HG03354 (cell line): ENCODE measurements around the gene RBM6.
"Not testable (repeated sequence)": the region's sequence is repeated elsewhere in the genome, so short reads cannot be mapped to it uniquely, and the experiment has no call there.

Source experiments
- ATAC-seq: cut with Tn5 transposase; IDR thresholded peaks from one replicate; pipeline ENCODE4 v1.9.1; 2021; ENCODE audit warnings: mild to moderate bottlenecking; ENCODE audit not compliant: unreplicated experiment, poor library complexity, severe bottlenecking

RBM6 gene

DNA sequence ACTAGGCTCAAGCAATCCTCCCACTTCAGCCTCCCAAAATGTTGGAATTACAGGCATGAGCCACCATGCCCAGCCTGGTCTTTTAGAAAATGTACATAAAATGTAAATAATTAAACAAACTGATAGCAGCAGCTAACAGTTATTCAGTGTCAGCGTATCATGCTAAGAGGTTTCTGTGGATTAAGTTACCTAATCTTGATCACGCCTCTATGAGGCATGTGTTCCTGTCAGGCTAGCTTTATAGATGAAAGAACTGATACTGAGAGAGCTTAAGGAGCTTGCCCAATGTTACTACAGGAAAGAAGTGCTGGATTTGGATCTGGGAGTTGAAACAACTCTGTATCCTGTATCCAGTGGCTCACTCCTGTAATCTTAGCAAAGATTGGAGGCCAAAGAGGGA, 25.0 kb upstream of the RBM6 start:
- ATAC-seq, result no peak

GRCh38 chr3:49916686-49917085, 23.3 kb upstream of the RBM6 start:
- ATAC-seq, result no peak

DNA sequence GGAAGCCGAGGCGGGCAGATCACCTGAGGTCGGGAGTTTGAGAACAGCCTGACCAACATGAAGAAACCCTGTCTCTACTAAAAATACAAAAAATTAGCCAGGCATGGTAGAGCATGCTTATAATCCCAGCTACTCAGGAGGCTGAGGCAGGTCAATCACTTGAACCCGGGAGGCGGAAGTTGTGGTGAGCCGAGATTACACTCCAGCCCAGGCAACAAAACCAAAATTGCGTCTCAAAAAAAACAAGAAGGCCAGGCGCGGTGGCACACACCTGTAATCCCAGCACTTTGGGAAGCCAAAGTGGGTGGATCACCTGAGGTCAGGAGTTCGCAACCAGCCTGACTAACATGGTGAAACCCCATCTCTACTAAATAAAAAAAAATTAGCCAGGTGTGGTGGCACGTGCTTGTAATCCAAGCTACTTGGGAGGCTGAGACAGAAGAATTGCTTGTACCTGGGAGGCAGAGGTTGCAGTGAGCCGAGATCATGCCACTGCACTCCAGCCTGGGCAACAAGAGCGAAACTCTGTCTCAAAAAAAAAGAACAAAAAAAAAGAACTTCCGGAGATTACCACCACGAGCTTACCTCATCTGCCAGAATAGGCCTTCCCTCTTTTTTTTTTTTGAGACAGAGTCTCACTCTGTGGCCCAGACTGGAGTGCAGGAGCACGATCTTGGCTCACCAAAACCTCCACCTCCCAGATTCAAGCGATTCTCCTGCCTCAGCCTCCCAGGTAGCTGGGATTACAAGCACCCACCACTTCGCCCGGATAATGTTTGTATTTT, 22.0 kb upstream of the RBM6 start:
- not testable (repeated sequence) for ATAC-seq

- no peak for ATAC-seq
These were observed 15.3 kb upstream of the RBM6 start for GRCh38 chr3:49924683-49925082.

DNA sequence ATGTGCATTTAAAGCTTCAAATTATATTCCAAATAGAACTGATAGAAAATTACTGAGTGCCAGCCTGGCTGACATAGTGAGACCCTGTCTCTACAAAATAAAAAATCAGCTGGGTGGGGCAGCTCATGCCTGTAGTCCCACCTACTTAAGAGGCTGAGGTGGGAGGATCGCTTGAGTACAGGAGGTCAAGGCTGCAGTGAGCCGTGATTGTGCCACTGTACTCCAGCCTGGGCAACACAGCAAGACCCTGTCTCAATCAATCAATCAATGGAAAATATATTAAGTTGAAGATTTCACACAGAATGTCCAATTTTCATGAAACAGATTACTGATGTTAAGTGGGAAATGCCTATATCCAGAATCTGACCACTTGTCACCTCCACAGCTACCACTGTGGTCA, 14.5 kb upstream of the RBM6 start:
- ATAC-seq, result no peak

- no peak for ATAC-seq
These were observed 13.7 kb upstream of the RBM6 start for GRCh38 chr3:49926117-49926728.

DNA sequence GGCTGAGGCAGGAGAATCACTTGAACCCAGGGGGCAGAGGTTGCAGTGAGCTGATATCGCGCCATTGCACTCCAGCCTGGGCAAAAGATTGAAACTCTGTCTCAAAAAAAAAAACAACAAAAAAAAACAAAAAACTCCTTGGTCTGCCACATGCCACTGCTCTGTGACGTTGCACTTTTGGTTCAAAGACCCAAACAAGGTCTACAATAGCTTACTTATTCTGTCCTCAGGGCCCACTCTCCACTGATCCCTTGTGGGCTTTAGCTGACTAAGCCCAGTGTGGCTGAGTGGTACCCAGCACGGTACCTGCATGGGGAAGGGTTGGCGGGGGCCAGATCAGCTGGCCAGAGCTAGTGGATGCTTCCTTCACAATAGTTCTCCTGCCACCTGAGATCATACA, 12.2 kb upstream of the RBM6 start:
- ATAC-seq, result no peak

DNA sequence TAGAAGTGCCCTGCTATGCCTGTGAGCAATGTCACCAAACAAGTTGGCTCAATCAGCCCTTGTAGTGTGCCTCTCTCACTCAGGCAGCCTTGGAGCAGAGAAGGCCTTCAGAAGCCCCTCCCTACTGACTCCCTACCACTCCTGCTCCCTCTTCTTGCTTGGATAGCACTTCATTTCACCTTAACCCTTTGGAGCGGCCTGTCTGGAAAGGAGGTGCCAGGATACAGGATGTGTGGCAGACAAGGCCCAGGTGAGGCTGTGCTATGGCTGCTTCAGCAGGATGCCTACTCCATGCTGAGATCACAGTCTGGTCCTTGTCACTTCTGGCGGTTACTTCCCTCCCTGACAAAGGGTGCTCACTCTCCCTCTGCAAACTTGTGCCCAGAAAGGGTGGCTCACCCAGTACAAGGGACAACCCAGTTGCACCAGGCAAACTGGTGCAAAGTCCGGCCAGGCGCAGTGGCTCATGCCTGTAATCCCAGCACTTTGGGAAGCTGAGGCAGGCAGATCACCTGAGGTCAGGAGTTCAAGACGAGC, 11.4 kb upstream of the RBM6 start:
- no peak for ATAC-seq

DNA sequence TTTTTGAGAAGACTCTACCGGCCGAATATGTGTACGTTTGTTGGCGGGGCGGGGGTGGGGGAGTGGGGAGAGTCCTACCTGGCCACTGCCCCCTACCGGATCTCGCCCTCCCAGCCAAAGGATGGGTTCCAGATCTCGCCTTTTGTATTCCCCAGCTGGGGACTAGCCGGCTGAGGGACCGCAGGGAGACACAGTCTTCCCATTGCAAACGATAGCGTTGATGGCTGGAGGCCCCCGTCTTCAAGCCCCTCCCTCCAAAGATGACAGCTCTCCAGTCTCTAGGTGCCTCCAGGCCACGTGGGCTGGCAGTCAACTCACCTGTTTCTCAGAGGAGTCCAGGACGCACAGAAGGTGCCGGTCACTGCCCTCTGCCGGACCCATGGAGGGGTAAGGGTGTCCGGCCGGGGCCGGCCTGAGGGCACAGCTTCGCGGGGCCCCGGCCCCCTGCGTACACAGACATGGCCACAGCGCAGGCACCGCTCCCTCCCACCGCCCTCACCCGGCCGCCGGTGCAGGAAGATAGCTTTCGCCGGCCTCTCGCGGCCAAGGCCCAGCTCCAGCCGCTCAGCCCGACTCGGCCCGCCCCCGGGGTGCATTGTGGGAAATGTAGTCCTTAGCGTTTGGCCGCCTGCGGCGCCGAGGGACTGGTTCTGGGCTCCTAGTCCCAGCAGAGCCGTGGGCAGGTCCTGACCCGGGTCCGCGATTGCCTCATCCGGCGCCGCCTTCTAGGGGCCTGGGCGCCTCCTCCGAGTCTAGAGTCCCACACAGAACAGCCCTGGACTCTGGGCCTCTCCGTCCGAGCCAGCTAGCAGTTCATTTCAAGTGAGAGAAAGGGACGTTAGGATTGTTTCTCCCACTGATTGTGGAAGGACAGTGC, 10.4 kb upstream of the RBM6 start, which contains the start of gene MON1A:
TSS of gene MON1A (minus strand) at position 521 of the 877 bp plus-strand sequence. CDS start 16,465 bp downstream, outside the sequence.
- ATAC-seq, result peak; percentile 91

GRCh38 chr3:49930168-49930690, 9.7 kb upstream of the RBM6 start:
- no peak for ATAC-seq

GRCh38 chr3:49930922-49931321, 9.0 kb upstream of the RBM6 start:
- ATAC-seq, result no peak

DNA sequence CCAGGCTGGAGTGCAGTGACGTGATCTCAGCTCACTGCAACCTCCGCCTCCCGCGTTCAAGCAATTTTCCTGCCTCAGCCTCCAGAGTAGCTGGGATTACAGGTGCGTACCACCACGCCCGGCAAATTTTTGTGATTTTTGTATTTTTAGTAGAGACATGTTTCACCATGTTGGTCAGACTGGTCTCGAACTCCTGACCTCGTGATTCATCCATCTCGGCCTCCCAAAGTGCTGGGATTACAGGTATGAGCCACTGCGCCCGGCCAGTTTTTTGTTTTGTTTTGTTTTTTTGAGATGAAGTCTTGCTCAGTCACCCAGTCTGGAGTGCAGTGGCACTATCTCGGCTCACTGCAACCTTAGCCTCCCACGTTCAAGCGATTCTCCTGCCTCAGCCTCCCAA, 7.7 kb upstream of the RBM6 start:
- not testable (repeated sequence) for ATAC-seq

DNA sequence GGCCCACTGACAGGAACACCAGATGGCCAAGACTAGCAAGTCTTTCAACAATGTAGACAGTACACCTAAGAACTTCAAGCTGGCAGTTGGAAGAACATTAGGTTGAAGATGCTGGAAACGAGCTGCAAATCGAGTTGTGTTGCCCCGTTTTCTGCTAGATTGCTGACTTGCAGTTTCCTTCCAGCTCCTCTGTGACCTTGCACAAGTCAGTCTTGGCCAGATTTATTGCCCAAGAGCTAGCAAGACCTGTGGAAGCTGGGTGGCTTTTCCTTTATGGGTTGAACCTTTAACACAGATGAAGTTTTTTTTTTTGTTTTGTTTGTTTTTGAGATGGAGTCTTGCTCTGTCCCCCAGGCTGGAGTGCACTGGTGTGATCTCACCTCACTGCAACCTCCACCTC, 2.9 kb upstream of the RBM6 start:
- ATAC-seq, result no peak

GRCh38 chr3:49940667-49941249, 808 bp downstream of the RBM6 start:
- ATAC-seq, result no peak

- no peak for ATAC-seq
These were observed 2.7 kb downstream of the RBM6 start for GRCh38 chr3:49942651-49943050.

DNA sequence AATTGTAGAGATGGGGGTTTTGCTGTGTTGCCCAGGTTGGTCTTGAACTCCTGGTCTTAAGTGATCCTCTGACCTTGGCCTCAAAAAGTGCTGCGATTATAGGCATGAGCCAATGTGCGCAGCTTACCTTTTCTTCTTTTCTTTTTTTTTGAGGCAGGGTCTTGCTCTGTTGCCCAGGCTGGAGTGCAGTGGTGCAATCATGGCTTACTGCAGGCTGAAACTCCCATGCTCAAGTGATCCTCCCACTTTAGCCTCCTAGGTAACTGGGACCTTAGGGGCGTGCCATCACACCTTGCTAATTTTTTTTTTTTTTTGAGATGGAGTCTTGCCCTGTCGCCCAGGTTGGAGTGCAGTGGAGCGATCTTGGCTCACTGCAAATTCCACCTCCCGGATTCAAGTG, 13.0 kb downstream of the RBM6 start:
- no peak for ATAC-seq

- no peak for ATAC-seq
These were observed 15.7 kb downstream of the RBM6 start for GRCh38 chr3:49955636-49956035.

GRCh38 chr3:49966233-49966942, 26.4 kb downstream of the RBM6 start:
- no peak for ATAC-seq

DNA sequence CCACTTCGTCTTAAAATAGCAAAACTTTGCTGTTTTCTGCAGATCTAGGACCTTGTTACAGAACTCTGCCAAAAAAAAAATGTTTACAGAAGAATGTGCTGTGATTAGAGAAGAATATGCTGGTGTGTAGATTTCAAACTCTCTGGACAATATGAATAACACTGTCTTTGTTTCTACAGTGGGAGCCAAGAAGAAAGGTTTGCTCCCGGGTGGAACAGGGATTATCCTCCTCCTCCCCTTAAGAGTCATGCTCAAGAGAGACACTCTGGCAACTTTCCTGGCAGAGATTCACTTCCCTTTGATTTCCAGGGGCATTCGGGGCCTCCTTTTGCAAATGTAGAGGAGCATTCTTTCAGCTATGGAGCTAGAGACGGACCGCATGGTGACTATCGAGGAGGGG, 27.3 kb downstream of the RBM6 start:
- no peak for ATAC-seq
